Vagina (tissue), 2 donors: ENCODE data around the gene RRAD. TPM values are rescaled to one million over a fixed set of nuclear protein-coding genes. Genes with fewer than 3 reads are reported as not detected.

Source experiments
- DNase-seq, 2 donors: peaks; one replicate each; pipeline ENCODE4 v3.0.0-alpha.2; 2017; ENCODE audit errors: extremely low spot score in 2 of 2
- H3K27ac ChIP-seq: fragments of 200-600 bp; sonication (generic); one replicate; pipeline ENCODE4 v1.5.1; 2019
- H3K27me3 ChIP-seq: fragments of 200-600 bp; sonication (generic); one replicate; pipeline ENCODE4 v1.5.1; 2019
- H3K36me3 ChIP-seq, 2 donors: fragments of 200-600 bp; sonication (generic); one replicate each; pipeline ENCODE4 v1.5.1; 2017 to 2019
- H3K4me1 ChIP-seq: fragments of 200-600 bp; sonication (generic); one replicate; pipeline ENCODE4 v1.5.1; 2019
- H3K4me3 ChIP-seq, 2 donors: fragments of 200-600 bp; sonication (generic); 1 replicate in 1 of 2; 2 replicates in 1 of 2; pipeline ENCODE4 v1.5.1; 2016 to 2019
- H3K9me3 ChIP-seq: fragments of 200-600 bp; sonication (generic); one replicate; pipeline ENCODE4 v1.5.1; 2019
- POLR2A ChIP-seq, 2 donors: fragments of 450-650 bp; IDR thresholded peaks; one replicate each; pipeline ENCODE4 v1.6.1; 2017; ENCODE audit warnings: antibody characterized with exemption in 2 of 2, mild to moderate bottlenecking in 2 of 2, moderate library complexity in 2 of 2
- POLR2AphosphoS5 ChIP-seq, 2 donors: sonication (generic); formaldehyde crosslinking; IDR thresholded peaks; one replicate each; pipeline ENCODE4 v1.9.0; 2017; ENCODE audit warnings: antibody characterized with exemption in 2 of 2, mild to moderate bottlenecking in 2 of 2, low read depth in 1 of 2; ENCODE audit not compliant: insufficient read depth in 1 of 2
- intact Hi-C: fragments of 100-400 bp; cut with DNase I; formaldehyde crosslinking; loops from one replicate; pipeline ENCODE4 v1.15.1; 2023
- total RNA-seq: library from RNA; depleted of rRNA; stranded (reverse); fragments of >200 nt; gene quantifications from one replicate; pipeline ENCODE4 v1.2.3, GENCODE V29; 2016
- TF ChIP-seq, protein P1 (sequence below), 3 experiments: fragments of 450-650 bp in 2 of 3; fragments of 200-600 bp in 1 of 3; sonication (generic) in 1 of 3; IDR thresholded peaks; one replicate each; pipeline ENCODE4 v1.5.1; 2017 to 2019; ENCODE audit warnings: antibody characterized with exemption in 3 of 3, mild to moderate bottlenecking in 2 of 3, moderate library complexity in 2 of 3

The RRAD gene
- total RNA-seq, 1 donor from 2014 or later, result 49.1 TPM

DNA sequence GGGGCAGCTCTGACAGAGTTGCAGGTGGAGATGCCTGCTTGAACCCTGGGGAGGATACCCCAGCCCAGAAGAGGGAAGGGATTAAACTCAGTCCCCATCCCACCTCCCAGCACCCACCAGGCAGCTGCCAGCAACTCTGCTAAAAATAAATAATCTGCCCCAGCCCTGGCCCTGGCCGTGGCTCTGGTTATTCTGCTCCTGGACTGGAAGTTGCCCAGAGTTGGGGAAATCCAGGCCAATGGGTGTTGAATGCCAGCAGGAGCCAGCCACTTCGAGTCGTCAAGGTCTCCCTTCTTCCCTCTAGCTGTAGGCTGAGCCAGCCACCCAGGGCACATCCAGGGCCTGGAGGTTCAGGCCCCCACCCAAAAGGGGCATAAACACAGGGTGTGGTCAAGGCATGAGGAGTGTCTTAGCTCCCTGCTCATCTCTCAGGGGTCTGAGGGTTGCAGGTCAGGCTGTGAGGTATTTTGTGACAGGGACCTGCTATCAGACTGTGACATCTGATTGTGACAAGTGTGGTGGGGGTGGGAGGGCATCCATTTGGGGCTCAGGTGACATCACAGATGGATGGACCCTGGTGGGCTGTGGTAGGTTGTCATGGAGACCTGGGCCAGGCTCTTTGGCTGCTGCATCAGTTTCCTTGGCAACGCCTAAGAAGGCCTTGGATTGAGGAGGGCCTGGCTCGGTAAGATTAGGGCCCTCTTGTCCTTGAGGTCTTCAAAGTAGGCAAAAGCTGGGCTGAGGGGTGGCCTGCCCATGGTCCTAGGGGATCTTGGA is 1.0 kb upstream of the RRAD start:
- no peaks in the 10 kb centered on the region for H3K27me3 ChIP-seq
- no peaks in the 10 kb centered on the region for H3K36me3 ChIP-seq
- H3K4me3 ChIP-seq, result peak overlapping the region; percentile 56 to 61
- no peak for DNase-seq
- H3K27ac ChIP-seq, result peak overlapping the region; percentile 81
- no peak for TF ChIP-seq POLR2AphosphoS5 (IDR thresholded peaks at IDR 0.05; ENCODE audit: insufficient read depth in 1 of 2, low read depth in 1 of 2)
- TF ChIP-seq, protein P1, sequence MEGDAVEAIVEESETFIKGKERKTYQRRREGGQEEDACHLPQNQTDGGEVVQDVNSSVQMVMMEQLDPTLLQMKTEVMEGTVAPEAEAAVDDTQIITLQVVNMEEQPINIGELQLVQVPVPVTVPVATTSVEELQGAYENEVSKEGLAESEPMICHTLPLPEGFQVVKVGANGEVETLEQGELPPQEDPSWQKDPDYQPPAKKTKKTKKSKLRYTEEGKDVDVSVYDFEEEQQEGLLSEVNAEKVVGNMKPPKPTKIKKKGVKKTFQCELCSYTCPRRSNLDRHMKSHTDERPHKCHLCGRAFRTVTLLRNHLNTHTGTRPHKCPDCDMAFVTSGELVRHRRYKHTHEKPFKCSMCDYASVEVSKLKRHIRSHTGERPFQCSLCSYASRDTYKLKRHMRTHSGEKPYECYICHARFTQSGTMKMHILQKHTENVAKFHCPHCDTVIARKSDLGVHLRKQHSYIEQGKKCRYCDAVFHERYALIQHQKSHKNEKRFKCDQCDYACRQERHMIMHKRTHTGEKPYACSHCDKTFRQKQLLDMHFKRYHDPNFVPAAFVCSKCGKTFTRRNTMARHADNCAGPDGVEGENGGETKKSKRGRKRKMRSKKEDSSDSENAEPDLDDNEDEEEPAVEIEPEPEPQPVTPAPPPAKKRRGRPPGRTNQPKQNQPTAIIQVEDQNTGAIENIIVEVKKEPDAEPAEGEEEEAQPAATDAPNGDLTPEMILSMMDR (IDR thresholded peaks at IDR 0.05), result no peak
- TF ChIP-seq POLR2A (IDR thresholded peaks at IDR 0.05), result no peak
- no peaks in the 10 kb centered on the region for H3K9me3 ChIP-seq
- intact Hi-C loops, result loop anchor here (5.0 kb wide), 1 partner anchor 34 kb away; no protein-coding TSS in a partner anchor
- H3K4me1 ChIP-seq, result peaks cover 5% of the 10 kb centered on the region

DNA sequence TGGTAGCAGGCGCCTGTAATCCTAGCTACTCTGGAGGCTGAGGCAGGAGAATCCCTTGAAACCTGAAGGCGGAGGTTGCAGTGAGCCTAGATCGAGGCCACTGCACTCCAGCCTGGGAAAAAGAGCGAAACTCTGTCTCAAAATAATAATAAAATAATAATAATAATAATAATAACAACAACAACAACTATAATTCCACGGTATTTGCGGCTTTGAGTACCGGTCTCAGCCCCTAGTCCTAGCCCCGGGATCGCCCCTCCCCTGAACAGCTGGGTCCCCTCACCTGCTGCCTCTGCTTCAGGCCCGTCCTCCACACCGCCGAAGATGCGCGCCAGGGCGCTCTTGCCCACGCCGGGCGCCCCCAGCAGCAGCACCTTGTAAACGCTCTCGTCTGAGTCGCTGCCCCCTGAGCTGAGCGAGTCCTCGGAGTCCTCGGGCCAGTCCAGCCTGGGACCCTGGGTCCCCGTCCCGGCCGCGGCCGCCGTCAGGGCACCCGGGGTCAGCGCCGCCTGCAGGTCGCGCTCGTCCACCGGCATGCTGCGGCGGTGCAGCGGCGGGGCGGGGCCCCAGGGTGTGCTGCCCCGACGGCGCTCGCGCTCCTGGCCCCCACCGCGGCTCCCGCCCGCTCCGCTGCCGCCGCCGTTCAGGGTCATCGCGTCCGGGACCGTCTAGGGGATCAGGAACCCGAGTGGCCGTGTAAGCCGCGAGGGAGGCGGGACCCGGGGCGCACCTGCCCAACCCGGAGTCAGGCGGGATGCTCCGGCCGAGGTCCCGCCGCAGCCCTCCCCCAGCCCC is 611 bp downstream of the RRAD start:
- peak overlapping the region; percentile 56 to 61 for H3K4me3 ChIP-seq
- TF ChIP-seq, protein P1 (IDR thresholded peaks at IDR 0.05), result no peak
- TF ChIP-seq POLR2AphosphoS5 (IDR thresholded peaks at IDR 0.05; ENCODE audit: insufficient read depth in 1 of 2, low read depth in 1 of 2) (no peak), POLR2A (IDR thresholded peaks at IDR 0.05) (no peak)
- H3K9me3 ChIP-seq, result no peaks in the 10 kb centered on the region
- H3K36me3 ChIP-seq, result no peaks in the 10 kb centered on the region
- intact Hi-C loops, result loop anchor here (5.0 kb wide), 1 partner anchor 32 kb away; no protein-coding TSS in a partner anchor
- no peaks in the 10 kb centered on the region for H3K27me3 ChIP-seq
- no peak for DNase-seq
- peaks cover 5% of the 10 kb centered on the region for H3K4me1 ChIP-seq
- H3K27ac ChIP-seq, result peak overlapping the region; percentile 81

DNA sequence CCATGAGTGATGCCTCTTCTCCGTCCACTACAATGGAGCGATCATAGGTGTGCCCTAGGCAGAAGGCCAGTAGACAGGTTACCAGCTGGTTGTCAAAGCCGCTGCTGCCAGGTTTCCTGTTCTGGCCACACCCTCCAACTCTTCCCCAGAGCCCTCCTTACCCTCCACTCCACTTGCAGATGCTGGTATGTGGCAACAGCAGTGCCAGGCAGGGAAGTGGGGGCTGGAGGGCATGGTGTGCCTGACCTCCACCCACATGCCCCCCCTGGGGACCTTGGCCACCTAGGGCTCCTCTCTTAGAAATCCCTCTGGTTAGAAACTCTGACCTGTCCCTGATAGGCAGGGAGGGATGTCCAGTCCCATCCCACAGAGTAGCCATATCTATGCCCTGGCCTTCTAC is 1.5 kb downstream of the RRAD start:
- no peaks in the 10 kb centered on the region for H3K9me3 ChIP-seq
- no peaks in the 10 kb centered on the region for H3K27me3 ChIP-seq
- H3K4me3 ChIP-seq, result peak overlapping the region; percentile 56 to 61
- H3K36me3 ChIP-seq, result no peaks in the 10 kb centered on the region
- H3K4me1 ChIP-seq, result peaks cover 5% of the 10 kb centered on the region
- intact Hi-C loops, result no loop called here
- TF ChIP-seq, protein P1 (IDR thresholded peaks at IDR 0.05), result no peak
- TF ChIP-seq POLR2A (IDR thresholded peaks at IDR 0.05) (no peak), POLR2AphosphoS5 (IDR thresholded peaks at IDR 0.05; ENCODE audit: insufficient read depth in 1 of 2, low read depth in 1 of 2) (no peak)
- H3K27ac ChIP-seq, result peak overlapping the region; percentile 54
- no peak for DNase-seq

DNA sequence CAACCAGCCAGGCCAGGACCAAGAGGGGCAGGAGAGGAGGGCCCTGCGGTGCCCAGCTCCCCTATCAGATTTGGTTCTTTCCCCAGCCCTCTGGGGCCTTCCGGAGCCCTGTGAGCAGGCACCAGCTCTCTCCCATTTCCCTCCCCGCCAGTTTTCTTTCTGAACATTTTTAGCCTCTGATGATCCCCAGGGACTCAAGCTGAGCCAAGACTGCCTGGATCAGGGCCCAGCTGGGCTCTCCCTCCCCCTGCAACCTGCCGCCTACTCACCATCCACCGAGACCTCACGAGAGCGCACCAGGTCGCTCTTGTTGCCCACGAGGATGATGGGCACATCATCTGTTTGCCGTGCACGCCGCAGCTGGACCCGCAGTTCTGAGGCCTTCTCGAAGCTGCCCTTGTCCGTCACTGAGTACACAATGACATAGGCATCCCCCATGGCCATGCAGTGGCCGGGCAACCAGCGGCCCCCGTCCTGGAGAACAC is 2.0 kb downstream of the RRAD start:
- H3K4me1 ChIP-seq, result peaks cover 5% of the 10 kb centered on the region
- intact Hi-C loops, result no loop called here
- no peaks in the 10 kb centered on the region for H3K9me3 ChIP-seq
- no peaks in the 10 kb centered on the region for H3K36me3 ChIP-seq
- no peak for DNase-seq
- peak overlapping the region; percentile 56 to 61 for H3K4me3 ChIP-seq
- H3K27me3 ChIP-seq, result no peaks in the 10 kb centered on the region
- H3K27ac ChIP-seq, result peak overlapping the region; percentile 54
- peak in 1 of 2 donors; percentile 44 for TF ChIP-seq POLR2AphosphoS5 (IDR thresholded peaks at IDR 0.05; ENCODE audit: insufficient read depth in 1 of 2, low read depth in 1 of 2)
- TF ChIP-seq POLR2A (IDR thresholded peaks at IDR 0.05), result no peak
- TF ChIP-seq, protein P1 (IDR thresholded peaks at IDR 0.05), result no peak
